ENCODE data around the gene ANGPT4.

The ANGPT4 gene, protein sequence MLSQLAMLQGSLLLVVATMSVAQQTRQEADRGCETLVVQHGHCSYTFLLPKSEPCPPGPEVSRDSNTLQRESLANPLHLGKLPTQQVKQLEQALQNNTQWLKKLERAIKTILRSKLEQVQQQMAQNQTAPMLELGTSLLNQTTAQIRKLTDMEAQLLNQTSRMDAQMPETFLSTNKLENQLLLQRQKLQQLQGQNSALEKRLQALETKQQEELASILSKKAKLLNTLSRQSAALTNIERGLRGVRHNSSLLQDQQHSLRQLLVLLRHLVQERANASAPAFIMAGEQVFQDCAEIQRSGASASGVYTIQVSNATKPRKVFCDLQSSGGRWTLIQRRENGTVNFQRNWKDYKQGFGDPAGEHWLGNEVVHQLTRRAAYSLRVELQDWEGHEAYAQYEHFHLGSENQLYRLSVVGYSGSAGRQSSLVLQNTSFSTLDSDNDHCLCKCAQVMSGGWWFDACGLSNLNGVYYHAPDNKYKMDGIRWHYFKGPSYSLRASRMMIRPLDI

DNA sequence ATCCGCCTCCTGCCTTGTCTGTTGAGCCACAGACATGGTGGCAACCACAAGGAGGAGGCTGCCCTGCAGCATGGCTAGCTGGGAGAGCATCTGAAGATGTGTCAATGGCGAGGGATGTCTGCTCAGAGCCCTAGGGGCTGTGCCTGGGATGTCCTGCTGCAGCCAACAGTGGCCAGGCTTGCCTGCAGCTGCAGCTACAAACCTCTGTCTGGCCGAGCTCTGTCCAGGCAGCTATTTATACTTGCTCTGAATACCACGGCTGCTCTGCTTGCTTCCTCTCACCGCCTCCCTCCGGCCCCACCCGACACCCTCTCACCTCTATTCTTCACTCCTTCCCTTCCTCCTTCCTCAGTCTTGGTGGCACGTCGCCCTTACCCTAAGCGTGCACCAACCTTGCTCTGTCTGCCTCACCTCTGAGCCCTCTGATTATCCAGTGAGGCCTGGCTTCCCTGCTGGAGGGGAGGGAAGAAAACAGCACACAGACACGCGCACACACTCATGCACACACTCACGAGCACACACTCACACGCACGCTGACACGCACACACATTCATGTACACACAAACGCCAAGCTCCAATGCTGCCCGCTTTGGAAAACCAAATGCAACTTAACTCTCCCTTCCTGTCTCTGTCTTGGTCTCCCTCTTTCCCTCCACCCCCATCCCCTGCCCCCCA is at the start of gene ANGPT4:
ANGPT4 (minus strand) TSS at position 210 of the 675 bp plus-strand sequence; CDS start at position 90, 120 bp downstream.
- peak; percentile 71 for DNase-seq

DNA sequence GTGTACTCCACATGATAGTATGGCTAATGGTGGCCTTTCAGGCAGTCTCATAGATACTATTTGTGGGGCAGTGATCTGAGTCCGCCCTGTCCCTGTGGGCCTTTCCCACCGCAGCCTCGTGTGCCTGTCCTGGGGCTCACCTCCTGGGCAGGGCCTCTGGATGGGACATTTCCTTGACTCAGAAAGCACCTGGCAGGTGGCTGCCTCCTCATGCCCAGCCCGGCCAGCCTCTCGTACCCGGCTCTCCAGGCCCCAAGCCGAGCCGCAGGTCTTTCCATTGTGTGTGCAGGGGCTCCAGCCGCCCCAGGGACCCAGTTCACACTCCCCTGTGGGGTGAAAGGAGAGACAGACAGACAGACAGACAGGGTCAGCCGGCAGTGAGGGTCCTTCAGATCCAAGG is 47.7 kb upstream of the ANGPT4 start:
- no peak for DNase-seq

DNA sequence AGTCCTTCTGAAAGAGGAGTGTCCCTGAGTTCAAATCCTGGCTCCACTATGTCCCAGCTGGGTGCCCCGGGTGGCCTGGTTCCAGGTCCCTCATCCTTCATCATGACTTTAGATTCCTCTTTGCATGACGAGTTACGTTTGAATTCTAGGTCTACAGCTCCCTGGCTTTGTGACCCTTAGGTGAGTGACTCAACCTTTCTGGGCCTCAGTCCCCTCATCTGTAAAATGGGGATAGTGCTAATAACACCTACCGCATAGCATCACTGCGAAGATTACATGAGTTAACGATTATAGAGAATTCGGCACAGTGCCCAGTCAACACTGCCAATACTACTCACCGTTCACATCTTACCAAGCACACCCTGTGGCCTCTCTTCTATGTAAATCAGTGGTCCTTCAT is 46.5 kb upstream of the ANGPT4 start:
- no peak for DNase-seq

DNA sequence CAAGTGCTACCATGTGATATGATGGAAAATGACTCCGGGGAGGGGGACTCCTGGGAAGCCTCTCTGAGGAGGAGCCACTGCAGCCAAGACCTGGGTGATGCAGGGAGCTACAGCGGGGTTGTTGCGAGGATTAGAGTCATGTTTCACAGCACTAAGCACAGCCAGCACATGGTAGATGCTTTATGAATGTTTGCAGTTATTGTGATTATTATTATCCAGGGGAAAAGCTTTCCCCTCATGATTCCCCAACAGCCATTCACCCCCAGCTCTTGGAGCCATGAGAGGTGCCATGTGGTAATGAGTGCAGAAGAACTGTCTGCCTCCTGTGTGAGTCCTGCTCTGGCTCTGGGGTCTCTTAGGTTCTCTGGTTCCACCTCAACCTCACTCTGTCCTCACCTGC is 46.1 kb upstream of the ANGPT4 start:
- no peak for DNase-seq

DNA sequence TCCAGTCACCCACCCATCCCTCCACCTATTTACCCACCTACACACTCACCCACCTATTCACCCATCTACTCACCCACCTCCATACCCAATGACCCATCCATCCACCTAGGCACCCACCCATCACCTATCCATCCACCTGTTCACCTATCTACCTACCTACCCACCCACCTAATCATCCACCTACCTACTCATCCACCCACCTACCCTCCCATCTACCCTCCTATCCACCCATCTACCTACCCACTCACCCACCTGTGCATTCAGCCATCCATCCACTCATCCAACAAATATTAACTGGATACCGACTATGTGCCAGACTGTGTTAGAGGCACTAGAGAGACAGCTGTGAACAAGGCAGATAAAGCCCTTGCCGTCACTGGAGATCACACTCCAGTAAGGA is 45.6 kb upstream of the ANGPT4 start:
- no peak for DNase-seq

DNA sequence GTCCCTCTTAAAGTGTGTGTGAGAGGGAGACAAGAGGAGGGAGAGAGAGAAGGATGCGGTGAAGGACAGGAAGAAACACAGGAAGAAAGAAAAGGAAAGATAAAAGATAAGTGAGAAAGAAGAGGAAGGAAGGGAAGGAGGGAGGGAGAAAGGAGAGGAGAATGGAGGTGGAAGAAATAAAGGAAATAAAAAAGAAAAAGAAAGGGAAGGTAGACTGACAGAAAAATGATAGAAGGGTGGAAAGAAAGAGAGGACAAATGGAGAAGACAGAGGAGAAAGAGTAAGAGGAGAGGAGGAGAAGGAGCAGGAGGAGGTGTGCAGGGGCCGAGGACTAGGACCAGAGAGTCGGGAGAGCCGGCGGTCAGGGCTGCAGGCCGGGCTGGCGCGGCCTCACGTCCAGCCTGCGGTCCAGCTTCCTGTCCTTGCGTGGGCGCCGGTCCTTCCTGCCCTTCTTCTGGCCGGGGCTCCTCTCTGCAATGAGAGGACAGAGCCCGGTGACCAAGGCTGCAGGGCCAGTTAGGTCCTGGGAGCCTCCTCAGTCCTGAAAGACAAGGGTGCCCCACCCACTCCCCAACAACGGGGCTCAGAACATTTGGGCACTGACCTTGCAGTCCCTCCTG is 44.0 kb upstream of the ANGPT4 start:
- no peak for DNase-seq

DNA sequence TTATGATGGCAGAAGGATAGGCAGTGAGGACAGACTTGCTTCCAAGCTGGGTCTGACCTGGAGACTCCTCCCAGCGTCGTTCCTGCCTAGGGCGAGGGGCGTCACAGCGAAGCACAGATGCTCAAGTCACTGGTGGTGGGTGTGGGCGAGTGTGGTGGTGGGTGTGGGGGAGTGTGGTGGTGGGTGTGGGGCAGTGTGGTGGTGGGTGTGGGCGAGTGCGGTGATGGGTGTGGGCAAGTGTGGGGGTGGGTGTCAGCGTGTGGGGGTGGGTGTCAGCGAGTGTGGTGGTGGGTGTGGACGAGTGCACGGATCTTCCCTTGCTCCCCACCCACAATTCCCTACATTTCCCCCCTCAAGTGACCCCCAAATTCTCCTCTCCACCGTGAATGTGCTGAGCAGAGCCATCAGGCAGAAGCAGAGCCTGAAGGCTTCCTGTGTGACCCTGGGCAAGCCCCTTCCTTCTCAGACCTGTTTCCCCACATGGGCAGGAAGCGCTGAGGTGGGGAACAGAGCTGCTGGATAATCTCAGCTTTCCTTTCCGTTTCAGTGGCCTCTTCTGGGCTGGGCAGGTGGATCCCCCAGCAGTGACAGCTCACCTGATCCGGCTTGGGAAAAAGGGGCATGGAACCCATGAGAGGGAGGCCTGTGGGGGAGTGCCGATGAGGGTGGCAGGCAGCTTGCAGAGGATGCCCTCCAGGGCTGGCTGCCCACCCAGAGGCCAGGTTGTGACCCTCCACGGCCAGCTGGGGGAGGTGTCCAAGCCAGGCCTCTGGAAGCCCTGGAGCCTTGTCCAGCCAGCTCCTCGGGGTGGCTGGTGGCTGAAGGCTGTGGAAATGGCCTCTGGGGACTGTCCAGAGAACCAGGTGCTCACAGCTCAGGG is 43.0 kb upstream of the ANGPT4 start:
- DNase-seq, result no peak

DNA sequence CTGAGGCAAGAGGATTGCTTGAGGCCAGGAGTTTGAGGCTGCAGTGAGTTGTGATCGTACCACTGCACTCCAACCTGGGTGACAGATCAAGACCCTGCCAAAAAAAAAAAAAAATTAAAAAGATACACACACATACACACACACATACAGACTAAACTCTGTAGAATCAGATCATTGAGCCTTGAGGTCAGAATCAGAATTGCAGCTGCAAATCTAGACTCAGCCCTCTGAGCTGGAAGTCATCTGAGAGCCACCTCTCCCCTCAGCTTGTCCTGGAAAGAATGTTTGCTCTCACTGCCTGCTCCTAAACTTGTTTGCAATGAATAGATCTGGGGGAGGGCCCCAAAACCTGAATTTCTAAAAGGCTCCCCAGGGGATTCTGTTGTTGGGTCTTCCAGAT is 41.4 kb upstream of the ANGPT4 start:
- no peak for DNase-seq

DNA sequence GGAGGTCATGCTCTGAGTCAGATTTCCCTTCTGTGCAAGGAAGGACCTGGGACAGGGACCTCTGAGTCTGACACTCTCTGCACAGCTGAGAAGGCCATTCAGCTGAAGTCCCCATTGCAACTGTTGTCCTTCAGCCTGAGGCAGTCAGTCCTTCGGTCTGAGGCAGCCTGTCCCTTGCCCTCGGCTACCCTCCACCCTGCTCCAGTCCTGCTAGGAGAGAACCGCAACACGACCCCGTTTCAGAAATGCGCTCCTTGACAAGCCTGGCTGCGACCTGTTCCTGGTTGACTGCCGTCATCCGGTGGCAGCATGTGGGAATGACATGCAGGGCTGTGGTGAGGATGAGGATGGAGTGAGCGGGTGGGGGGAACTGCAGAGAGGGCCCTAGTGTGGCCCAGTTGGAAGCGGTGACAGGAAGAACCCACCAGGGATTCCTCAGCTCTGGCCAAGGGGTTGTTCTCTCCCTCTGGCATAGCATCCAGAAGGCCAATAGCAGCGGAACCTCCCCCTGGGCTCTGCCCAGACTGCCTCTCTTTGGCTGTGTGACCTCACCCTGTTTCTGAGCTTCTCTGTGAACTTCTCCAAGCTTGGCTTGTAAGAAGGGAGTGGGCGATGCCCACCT is 40.3 kb upstream of the ANGPT4 start:
- peak; percentile 88 for DNase-seq

DNA sequence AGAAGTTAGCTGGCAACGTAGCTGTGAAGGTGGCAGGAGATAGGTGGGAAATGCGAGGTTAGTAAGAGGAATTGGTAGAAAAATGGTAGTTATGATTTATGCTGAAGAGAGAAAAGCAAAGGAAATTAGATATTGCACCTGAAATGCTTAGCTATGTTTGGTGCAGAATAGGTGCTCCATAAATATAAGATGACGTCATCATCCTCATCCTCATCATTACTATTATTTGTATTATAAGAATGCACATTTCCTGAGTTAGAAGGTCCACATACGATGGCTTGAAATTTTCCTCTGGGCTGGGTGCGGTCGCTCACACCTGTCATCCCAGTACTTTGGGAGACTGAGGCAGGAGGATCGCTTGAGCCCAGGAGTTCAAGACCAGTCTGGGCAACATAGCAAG is 39.5 kb upstream of the ANGPT4 start:
- DNase-seq, result no peak

DNA sequence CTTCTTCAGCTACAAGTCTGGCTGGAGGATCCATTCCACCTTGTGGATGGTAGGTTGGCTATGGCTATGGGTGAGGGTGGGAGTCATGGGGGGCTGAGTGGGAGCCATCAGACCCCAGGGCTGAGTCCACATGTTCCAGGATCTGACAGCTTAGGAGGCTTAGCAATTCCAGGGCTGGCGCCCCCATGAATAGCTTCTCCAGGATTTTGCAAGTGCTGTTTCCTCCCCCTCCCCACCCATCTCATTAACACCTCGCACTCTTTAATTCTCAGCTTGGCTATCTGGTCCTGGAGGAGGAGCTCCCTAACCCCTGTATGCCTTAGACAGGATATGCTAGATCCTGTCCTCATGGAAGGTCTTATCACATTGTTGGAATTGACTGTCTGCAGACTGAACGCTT is 39.0 kb upstream of the ANGPT4 start:
- DNase-seq, result no peak

DNA sequence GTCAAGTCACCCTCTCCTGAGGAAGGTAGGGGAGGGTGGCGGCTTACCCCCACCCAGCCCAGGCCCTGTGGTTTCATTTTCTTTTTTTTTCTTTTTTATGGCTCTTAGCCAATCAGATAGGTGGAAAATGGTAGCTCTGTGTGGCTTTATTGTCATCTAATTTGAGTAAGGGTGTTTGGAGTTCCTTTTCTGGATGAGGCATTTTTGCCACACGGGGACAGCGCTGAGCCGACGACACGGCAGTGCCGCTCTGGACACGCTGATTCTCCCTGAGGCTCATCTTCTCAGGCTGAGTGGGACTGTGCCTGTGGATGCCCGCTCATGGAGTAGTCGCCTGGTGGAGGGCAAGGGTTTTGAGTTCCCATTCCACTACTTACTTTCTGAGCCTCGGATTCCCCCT is 37.6 kb upstream of the ANGPT4 start:
- DNase-seq, result peak; percentile 67

DNA sequence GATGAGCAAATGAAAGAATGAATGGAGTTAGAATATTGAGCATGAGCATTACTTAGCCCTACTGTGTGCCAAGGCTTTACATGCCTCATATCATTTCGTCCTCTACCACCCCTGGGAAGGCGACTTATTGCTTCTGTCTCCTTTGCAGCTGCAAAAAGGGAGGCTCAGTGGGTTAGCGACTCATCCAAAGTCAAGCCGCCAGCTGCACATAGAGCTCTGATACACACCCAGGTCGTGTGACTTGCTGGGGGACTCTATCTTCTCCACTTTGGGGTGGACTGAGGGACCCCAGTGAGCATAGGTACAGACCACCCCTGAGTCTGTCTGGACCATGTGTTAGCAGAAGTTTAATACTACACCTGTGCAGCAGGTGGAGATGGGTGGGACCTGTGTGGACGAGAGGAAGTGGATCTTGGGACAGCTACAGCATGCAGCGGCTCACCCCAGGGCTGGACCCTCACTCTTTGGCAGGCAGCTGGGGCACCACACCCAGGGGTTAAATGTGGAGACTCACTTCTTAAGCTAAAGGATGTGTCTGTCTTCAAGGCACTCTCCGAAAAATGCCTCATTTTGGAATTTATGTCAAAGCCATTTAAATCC is 36.2 kb upstream of the ANGPT4 start:
- DNase-seq, result peak; percentile 25

DNA sequence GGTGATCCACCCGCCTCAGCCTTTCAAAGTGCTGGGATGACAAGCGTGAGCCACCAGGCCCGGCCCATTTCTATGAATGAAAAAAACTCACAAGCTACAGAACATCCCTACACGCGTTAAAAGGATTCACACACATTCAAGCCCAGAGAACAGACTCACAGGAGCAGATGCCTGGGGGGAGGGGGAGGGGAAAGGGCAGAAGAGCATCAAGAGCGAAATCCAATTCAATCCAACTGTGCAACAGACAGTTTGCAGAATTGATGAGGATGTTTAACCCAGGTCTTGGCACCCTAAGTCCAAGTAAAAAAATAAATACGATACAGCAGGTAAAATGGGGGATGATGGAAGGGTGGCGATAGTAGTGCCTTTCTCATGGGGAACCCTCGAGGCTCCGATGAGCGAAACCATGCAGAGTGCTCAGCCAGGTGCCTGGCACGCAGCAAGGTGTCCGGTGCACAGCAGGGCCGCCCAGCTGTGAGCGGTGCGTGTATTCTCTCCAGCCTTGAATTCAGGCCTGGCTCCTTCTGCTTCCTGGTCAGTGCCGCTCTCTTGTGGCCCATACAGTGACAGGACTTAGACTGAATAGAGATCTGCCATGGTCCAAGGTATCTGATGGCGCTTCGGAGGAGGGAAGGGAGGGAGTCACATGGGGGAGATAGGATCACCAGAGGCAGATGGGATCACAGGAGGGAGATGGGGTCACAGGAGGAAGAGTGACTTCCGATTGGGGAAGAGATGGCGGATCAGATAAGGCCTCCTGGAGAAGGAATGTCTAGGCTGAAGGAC is 35.4 kb upstream of the ANGPT4 start:
- peak; percentile 39 for DNase-seq

DNA sequence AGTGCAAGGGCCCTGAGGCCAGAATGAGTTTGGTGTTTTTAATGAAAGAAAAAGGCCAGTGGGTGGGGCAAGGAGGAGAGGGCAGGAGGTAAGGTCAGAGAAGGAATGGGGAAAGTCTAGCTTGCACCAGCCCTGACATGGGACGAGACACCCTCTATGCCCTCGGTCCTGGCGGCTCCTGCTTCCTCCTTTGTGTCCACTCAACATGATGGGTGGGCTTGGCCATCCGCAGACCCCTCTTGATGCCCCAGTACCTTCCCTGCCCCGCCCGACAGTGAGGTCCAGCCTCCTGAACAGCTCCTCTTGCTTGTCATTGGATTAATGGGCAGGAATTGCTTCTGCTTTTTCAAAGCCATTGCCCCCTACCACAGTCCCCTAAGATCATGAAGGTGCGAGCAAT is 33.6 kb upstream of the ANGPT4 start:
- peak; percentile 34 for DNase-seq

DNA sequence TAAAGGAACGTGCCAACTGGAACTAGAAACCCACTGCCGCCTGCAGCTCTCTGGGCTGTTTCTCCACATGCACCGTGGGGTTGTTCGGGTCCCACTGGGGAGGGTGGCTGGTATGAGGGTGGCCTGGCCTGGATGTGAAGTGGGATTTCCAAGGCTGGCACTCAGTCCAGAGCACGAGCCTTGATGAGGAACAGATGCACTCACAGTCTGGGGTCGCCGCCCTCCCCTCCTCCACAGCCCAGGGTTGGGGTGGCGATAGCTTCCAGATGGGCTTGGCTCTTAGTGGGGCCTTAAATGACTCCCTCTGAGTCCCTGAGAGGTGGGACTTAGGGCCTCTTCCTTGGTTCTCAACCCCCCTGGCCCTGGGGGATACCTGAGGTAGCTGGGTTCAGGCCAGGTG is 30.7 kb upstream of the ANGPT4 start:
- no peak for DNase-seq

DNA sequence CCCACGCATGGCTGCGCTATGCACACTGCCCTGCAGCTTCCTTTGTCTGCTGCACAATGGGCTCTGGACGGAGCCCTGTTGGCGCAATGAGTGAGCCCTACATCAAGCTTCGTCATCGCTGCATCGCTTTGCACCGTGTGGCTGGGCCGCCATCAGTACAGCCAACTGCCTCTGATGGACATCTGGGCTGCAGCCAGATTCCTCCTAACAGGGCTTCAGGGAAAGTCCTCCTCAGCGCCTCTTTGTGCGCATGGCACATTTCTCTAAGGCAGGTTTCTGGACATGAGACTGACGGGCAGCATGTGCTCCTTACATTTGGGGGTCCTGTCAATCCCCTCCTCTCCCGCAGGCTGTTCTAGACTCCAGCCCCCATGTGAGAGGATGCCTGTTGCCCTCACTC is 29.7 kb upstream of the ANGPT4 start:
- no peak for DNase-seq

DNA sequence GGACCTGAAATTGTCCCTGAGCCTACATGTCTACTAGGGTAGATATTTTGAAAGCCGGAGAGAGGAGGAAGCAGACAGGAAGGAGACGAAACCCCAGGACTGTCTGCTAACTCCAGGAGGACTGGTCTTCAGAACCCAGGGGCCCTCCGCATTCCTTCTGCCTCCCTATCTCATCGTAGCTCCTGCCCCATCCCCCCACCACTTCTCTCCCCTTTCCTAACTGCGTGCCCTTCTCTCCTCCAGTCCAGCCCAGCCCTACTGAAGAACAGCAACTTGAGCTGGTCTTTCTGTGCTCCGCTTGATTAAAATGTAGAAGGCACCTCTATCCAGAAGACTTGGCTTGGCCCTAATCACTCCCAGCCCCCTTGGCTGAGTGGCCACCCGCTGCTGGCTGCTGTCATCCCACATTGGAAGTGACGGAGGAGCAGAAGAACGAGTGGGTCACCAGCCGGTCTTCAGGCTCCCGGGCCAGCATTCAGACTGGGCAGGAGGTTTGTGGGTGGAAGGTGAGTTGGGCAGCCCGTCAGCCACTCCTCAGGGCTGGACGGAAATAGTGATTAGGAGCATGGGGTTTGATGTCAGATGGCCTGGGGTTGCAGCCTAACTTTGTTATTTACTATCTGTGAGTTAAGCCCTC is 28.8 kb upstream of the ANGPT4 start:
- DNase-seq, result peak; percentile 56

DNA sequence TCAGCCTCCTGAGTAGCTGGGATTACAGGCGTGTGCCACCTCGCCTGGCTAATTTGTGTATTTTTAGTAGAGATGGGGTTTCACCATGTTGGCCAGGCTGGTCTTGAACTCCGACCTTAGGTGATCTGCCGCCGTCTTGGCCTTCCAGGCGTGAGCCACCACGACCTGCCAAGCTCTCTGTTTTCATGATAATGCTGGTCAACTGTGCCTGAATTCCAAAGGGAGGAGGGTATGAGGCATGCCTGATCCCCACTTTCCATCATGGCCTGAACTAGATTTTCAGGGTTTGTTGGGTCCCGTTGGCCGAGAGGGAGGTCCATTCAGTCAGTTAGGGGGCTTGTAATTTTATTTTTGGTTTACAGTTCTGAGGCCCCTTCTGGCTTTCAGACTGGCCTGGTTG is 28.0 kb upstream of the ANGPT4 start:
- DNase-seq, result peak; percentile 14

DNA sequence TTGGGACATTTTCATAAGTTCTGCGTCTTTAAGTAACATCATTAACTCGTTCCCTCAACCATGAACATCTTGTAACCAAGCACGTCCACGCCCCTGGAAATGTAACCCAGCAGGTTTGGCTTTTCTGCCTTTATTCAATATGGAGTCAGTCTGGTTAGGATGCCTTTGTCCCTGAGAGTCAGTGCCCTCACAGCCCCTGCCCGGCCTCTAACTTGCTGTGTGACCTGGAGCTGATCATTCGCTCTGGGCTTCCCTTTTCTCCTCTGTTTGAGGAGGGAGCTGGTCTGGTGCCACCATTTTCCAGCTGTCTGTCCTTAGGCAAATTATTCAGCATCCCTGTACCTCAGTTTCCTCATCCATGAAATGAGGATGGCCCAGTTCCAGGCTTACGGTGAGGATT is 26.5 kb upstream of the ANGPT4 start:
- DNase-seq, result peak; percentile 32

DNA sequence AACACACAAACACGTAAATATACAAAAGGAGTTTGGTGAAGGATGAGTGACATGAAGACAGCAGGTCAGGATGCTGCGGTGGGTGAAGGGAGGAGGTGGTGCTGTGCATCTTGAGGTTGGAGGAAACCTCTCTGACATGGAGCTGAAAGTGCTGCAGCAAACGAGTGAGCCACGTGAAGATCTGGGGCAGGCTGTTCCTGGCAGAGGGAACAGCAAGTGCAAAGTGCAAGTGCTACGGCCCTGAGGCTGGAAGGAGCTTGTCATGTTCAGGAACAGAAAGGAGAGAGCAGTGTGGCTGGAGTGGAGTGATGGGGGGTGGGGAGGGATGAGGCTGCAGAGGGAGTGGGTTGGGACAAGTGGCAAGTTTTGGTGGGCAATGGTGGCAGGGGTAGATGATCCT is 24.8 kb upstream of the ANGPT4 start:
- DNase-seq, result peak; percentile 18

Data from islet precursor cell (in vitro differentiated cells).